ENCODE measurements around the gene HOXC10. TPM values are rescaled to one million over a fixed set of nuclear protein-coding genes. Genes with fewer than 3 reads are reported as not detected.

The HOXC10 gene
- total and polyA plus RNA-seq, 2 of the 8 experiments (the other 6 are each of a cell fraction or from before 2014, with no cell fraction given): not detected

DNA sequence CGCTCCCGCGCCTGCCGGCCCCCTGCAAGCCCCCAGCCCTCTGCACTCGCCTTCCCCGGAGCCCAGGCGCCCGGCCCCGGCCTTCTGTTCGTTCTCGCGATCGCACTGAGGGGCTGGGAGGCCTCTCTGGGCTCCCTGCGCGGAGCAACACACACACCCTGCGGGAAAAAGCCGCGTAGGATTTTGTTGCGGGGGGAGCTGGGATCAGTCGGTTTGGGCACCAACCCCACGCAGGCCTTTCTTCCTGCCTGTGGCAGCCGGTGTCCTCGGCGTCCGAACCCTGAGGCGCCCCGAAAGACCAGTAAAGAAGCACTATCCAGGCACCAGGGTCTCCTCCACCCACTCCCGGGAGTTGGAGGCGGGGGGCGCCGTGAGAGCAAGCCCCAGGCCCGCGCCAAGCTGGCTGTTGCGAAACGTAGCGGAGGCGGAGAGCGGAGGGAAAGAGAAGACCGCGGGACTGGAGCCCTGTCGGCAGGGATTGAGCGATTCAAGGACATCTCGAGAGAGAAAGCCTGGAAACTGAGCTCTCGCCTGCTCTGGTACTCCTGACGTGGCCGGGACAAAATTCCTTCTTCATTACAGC lies 46.0 kb downstream of the HOXC10 start:
- Histone ChIP-seq H3K36me3 (ENCODE audit: control insufficient read depth in 2 of 4, insufficient read depth in 4 of 4, low read length in 3 of 4) (peaks cover 0 to 8% (median 0%) of the 10 kb centered on the region in 4 experiments; a peak in 1 of 8 replicates), H2BK20ac (ENCODE audit: low read length) (no peak overlapping the region), H2BK12ac (ENCODE audit: low read depth, low read length) (no peak overlapping the region), H4K91ac (replicated peaks; ENCODE audit: insufficient read length, low read length) (no peak overlapping the region), H3K27ac (ENCODE audit: low read depth, low read length) (no peak overlapping the region), H3K4me1 (replicated peaks in 1 of 4; ENCODE audit: control insufficient read depth in 3 of 4, insufficient read depth in 4 of 4, low read length in 3 of 4) (peaks cover 0 to 9% (median 2%) of the 10 kb centered on the region in 4 experiments; a peak in 5 of 7 replicates), H2AK5ac (ENCODE audit: low read depth, low read length) (no peak overlapping the region), H4K20me1 (replicated peaks in 1 of 2; ENCODE audit: control insufficient read depth in 1 of 2, insufficient read depth in 2 of 2, low read length in 2 of 2) (peaks cover 14 to 16% of the 10 kb centered on the region in 2 experiments), H4K5ac (ENCODE audit: insufficient read length, low read depth, low read length) (no peak overlapping the region), H3K79me2 (ENCODE audit: control insufficient read depth in 1 of 2, insufficient read depth in 2 of 2, low read length in 2 of 2) (no peaks in the 10 kb centered on the region), H3K23me2 (ENCODE audit: low read depth, low read length) (no peaks in the 10 kb centered on the region), H3K56ac (replicated peaks; ENCODE audit: insufficient read length, low read depth, low read length) (no peak overlapping the region), H3K79me1 (ENCODE audit: low read depth, low read length) (no peaks in the 10 kb centered on the region), H2BK120ac (replicated peaks; ENCODE audit: low read depth, low read length) (no peak overlapping the region), H4K8ac (ENCODE audit: extremely low read depth, insufficient read depth, low read length) (peak overlapping the region; percentile 11; the same call in 1 of the 2 replicates), H3K27me3 (replicated peaks in 1 of 4; ENCODE audit: control insufficient read depth in 3 of 4, extremely low read depth in 1 of 4, insufficient read depth in 3 of 4, low read length in 3 of 4) (peaks cover 95 to 100% (median 98%) of the 10 kb centered on the region in 4 experiments), H3K4me3 (ENCODE audit: extremely low read depth in 1 of 4, insufficient read depth in 2 of 4, low read depth in 3 of 4, low read length in 4 of 4) (no peak overlapping the region), H3K4me2 (ENCODE audit: insufficient read depth in 1 of 2, low read depth in 2 of 2, low read length in 2 of 2) (no peak overlapping the region), H2AFZ (ENCODE audit: low read length) (no peak overlapping the region), H3K18ac (ENCODE audit: extremely low read depth, low read length) (no peak overlapping the region), H2BK15ac (ENCODE audit: low read length) (no peak overlapping the region), H2BK5ac (ENCODE audit: low read depth, low read length) (no peak overlapping the region), H3K9me3 (ENCODE audit: insufficient read depth in 2 of 2, low read depth in 1 of 2, low read length in 1 of 2) (no peaks in the 10 kb centered on the region; a peak in 1 of 4 replicates), H3K23ac (ENCODE audit: insufficient read length) (no peak overlapping the region), H3K14ac (ENCODE audit: insufficient read length) (no peak overlapping the region), H3K4ac (replicated peaks; ENCODE audit: insufficient read length, low read depth, low read length) (no peak overlapping the region), H3K9ac (replicated peaks in 1 of 4; ENCODE audit: extremely low read depth in 1 of 4, low read depth in 3 of 4, low read length in 3 of 4) (no peak overlapping the region)
- ChIA-PET CTCF (ENCODE audit: partially characterized antibody) (interaction anchor here (0.6 to 20.0 kb wide), 26 partner anchors 8 to 553 kb away, joined by 3 to 339 read pairs (median 7); partner anchors contain the start of genes HOXC10, HOXC12, HOXC4 and HOXC8), POLR2A (ENCODE audit: partially characterized antibody) (no interaction called here)
- 8% methylated on average over 41 of the region's 46 CpGs; no CpG with 5 or more reads in 1 of the 2 experiments for WGBS, 2 experiments (ENCODE audit: extremely low coverage in 1 of 2, insufficient coverage in 1 of 2, insufficient read length in 1 of 2, insufficient replicate concordance in 2 of 2, low coverage in 1 of 2, low lambda C conversion rate in 2 of 2, missing lambda C conversion rate in 1 of 2)
- FAIRE-seq (no peak), DNase-seq (ENCODE audit: low read depth in 1 of 2, low spot score in 2 of 2) (no peak)
- TF ChIP-seq, protein P1, sequence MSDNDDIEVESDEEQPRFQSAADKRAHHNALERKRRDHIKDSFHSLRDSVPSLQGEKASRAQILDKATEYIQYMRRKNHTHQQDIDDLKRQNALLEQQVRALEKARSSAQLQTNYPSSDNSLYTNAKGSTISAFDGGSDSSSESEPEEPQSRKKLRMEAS (IDR thresholded peaks at IDR 0.05): no peak
- TF ChIP-seq RBBP5 (IDR thresholded peaks at IDR 0.05; ENCODE audit: borderline replicate concordance, low read depth, low read length) (no peak), KDM1A (IDR thresholded peaks at IDR 0.05; ENCODE audit: borderline replicate concordance, low read length) (no peak), POU5F1 (IDR thresholded peaks at IDR 0.05; ENCODE audit: low read depth, low read length) (no peak), NRF1 (IDR thresholded peaks at IDR 0.05; ENCODE audit: low read depth, low read length) (no peak), EZH2 (IDR thresholded peaks at IDR 0.05; ENCODE audit: low read depth, low read length, severe bottlenecking) (peak; percentile 98), CBX5 (IDR thresholded peaks at IDR 0.05; ENCODE audit: low read depth, low read length) (no peak), CTBP2 (IDR thresholded peaks at IDR 0.05; ENCODE audit: borderline replicate concordance, insufficient read depth, insufficient read length, low read length) (peak; percentile 60), SP1 (IDR thresholded peaks at IDR 0.05; ENCODE audit: low read depth, low read length) (no peak), FOSL1 (IDR thresholded peaks at IDR 0.05; ENCODE audit: insufficient read depth, low read depth, low read length) (no peak), CEBPB (IDR thresholded peaks at IDR 0.05; ENCODE audit: low read depth, low read length) (peak; percentile 83), CBX8 (IDR thresholded peaks at IDR 0.05; ENCODE audit: borderline replicate concordance, low read depth, low read length) (peak; percentile 86; the same call in 1 of the 2 replicates), POLR2A (IDR thresholded peaks at IDR 0.05; ENCODE audit: control extremely low read depth in 1 of 2, low read depth in 2 of 2, low read length in 2 of 2) (no peak), SP4 (IDR thresholded peaks at IDR 0.05; ENCODE audit: low read length) (no peak)
